ENCODE results near the gene MGLL. TPM values are rescaled to one million over a fixed set of nuclear protein-coding genes. Genes with fewer than 3 reads are reported as not detected.

Gene MGLL
- total and polyA plus RNA-seq, 9 donors, result 4.5 to 22.4 (median 13.3) TPM

GRCh38 chr3:127699416-127700300, 122.7 kb downstream of the MGLL start:
- Histone ChIP-seq H3K36me3 (no peaks in the 10 kb centered on the region), H3K27me3 (no peaks in the 10 kb centered on the region), H3K27ac (no peak overlapping the region), H3K9me3 (no peaks in the 10 kb centered on the region), H3K4me1 (ENCODE audit: insufficient read depth) (peaks cover 13% of the 10 kb centered on the region), H3K4me3 (no peak overlapping the region)
- 79 to 82% (median 81%) methylated on average over 9 of the region's 9 CpGs for WGBS, 3 donors
- intact Hi-C loops (cut with DNase I), result loop anchor here in 1 of 4 donors (5.0 kb wide), 1 partner anchor 123 kb away; the partner anchor contains the start of gene MGLL
- TF ChIP-seq, protein P1, sequence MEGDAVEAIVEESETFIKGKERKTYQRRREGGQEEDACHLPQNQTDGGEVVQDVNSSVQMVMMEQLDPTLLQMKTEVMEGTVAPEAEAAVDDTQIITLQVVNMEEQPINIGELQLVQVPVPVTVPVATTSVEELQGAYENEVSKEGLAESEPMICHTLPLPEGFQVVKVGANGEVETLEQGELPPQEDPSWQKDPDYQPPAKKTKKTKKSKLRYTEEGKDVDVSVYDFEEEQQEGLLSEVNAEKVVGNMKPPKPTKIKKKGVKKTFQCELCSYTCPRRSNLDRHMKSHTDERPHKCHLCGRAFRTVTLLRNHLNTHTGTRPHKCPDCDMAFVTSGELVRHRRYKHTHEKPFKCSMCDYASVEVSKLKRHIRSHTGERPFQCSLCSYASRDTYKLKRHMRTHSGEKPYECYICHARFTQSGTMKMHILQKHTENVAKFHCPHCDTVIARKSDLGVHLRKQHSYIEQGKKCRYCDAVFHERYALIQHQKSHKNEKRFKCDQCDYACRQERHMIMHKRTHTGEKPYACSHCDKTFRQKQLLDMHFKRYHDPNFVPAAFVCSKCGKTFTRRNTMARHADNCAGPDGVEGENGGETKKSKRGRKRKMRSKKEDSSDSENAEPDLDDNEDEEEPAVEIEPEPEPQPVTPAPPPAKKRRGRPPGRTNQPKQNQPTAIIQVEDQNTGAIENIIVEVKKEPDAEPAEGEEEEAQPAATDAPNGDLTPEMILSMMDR (IDR thresholded peaks at IDR 0.05), result no peak
- TF ChIP-seq EP300 (IDR thresholded peaks at IDR 0.05), result no peak
- peak in 2 of 5 donors; percentile 7 to 17 for DNase-seq

GRCh38 chr3:127698691-127699415, 123.5 kb downstream of the MGLL start:
- H3K4me1 ChIP-seq (ENCODE audit: insufficient read depth), result peaks cover 13% of the 10 kb centered on the region

DNA sequence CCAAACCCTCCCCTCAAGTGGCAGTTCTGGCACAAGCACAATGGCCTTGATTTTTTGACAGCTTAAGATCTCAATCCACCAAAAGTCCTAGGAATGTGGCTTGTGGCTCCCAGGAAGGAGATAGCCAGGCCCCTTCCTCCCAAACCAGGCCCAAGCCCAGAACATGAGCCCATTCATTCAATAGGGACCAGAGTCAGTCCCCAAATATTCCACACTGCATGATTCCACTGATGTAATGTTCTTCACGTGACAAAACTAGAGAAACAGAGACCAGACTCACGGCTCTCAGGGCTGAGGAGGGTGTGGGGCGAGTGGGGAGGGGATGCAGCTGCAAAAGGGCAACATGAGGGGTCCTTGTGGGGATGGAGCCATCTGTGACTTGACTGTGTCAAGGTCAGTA, 124.0 kb downstream of the MGLL start:
- Histone ChIP-seq H3K4me1 (ENCODE audit: insufficient read depth) (peaks cover 13% of the 10 kb centered on the region), H3K27ac (peak overlapping the region; percentile 57 to 72), H3K9me3 (no peaks in the 10 kb centered on the region), H3K4me3 (no peak overlapping the region), H3K36me3 (no peaks in the 10 kb centered on the region), H3K27me3 (no peaks in the 10 kb centered on the region)
- intact Hi-C loops (cut with DNase I), result loop anchor here in 1 of 4 donors (5.0 kb wide), 1 partner anchor 124 kb away; the partner anchor contains the start of gene MGLL
- TF ChIP-seq, protein P1 (IDR thresholded peaks at IDR 0.05), result no peak
- TF ChIP-seq EP300 (IDR thresholded peaks at IDR 0.05) (no peak), POLR2A (IDR thresholded peaks at IDR 0.05) (no peak)
- DNase-seq, result peak in 1 of 5 donors; percentile 13
- WGBS, 3 donors, result 74 to 84% (median 84%) methylated on average over 3 of the region's 3 CpGs

More at GRCh38 chr3:127698691-127699415, 123.5 kb downstream of the MGLL start:
- TF ChIP-seq EP300 (IDR thresholded peaks at IDR 0.05) (no peak), POLR2A (IDR thresholded peaks at IDR 0.05) (no peak)
- TF ChIP-seq, protein P1 (IDR thresholded peaks at IDR 0.05), result no peak
- 65 to 73% (median 66%) methylated on average over 6 of the region's 6 CpGs for WGBS, 3 donors
- no peaks in the 10 kb centered on the region for H3K36me3 ChIP-seq
- peak in 1 of 5 donors; percentile 17 for DNase-seq
- no peaks in the 10 kb centered on the region for H3K27me3 ChIP-seq
- intact Hi-C loops (cut with DNase I), result loop anchor here in 1 of 4 donors (5.0 kb wide), 1 partner anchor 123 kb away; the partner anchor contains the start of gene MGLL
- no peak overlapping the region for H3K4me3 ChIP-seq
- peak overlapping the region; percentile 57 to 72 for H3K27ac ChIP-seq
- no peaks in the 10 kb centered on the region for H3K9me3 ChIP-seq

- peak overlapping the region; percentile 57 to 72 for H3K27ac ChIP-seq
- H3K4me1 ChIP-seq (ENCODE audit: insufficient read depth), result peaks cover 13% of the 10 kb centered on the region
- TF ChIP-seq EP300 (IDR thresholded peaks at IDR 0.05), result peak; percentile 49
- TF ChIP-seq, protein P1 (IDR thresholded peaks at IDR 0.05), result no peak
- peak; percentile 62 to 81 (median 79) for DNase-seq
- no peaks in the 10 kb centered on the region for H3K36me3 ChIP-seq
- H3K4me3 ChIP-seq, result no peak overlapping the region
- 20 to 27% (median 24%) methylated on average over 16 of the region's 16 CpGs for WGBS, 3 donors
- H3K27me3 ChIP-seq, result no peaks in the 10 kb centered on the region
- no peaks in the 10 kb centered on the region for H3K9me3 ChIP-seq
- intact Hi-C loops (cut with DNase I), result loop anchor here in 1 of 4 donors (5.0 kb wide), 1 partner anchor 125 kb away; the partner anchor contains the start of gene MGLL
Observed at GRCh38 chr3:127697551-127698240, 124.6 kb downstream of the MGLL start.

Data from ovary (tissue), 9 donors.